Measurements from ENCODE around the gene BAZ2B. TPM values are rescaled to one million over a fixed set of nuclear protein-coding genes. Genes with fewer than 3 reads are reported as not detected.

The BAZ2B gene
- polyA plus RNA-seq, 1 of the 3 experiments (the other 2 are of a cell fraction): 10.2 TPM

DNA sequence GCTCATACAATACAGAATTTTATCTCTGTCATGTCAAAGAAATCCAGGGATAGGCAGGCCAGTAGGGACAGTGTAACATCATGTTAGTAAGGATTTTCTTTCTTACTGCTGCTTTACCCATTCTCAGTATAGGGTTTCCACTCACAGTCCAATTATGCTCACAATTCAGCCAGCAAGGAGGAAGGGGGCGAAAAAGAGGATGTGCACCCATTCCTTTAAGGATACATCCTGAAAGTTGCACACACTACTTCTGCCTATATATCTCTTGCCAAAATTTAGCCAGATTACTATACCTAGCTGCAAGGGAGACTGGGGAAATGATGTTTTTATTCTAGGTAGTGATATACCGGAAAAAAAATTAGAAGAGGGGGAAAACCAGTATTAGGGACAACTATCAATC, 66.1 kb downstream of the BAZ2B start:
- H3K79me2 ChIP-seq (ENCODE audit: insufficient read depth): no peaks in the 10 kb centered on the region; the same call in 1 of the 2 replicates
- no peak for DNase-seq
- no peaks in the 10 kb centered on the region for H3K27me3 ChIP-seq (ENCODE audit: insufficient read depth)
- no peaks in the 10 kb centered on the region for H4K20me1 ChIP-seq (ENCODE audit: insufficient read depth)
- CTCF ChIA-PET: interaction anchor here (0.6 kb wide), 1 partner anchor 33 kb away, joined by 3 read pairs; no protein-coding TSS in a partner anchor
- H3K9ac ChIP-seq: no peak overlapping the region
- no peak overlapping the region for H3K27ac ChIP-seq (ENCODE audit: low read depth in 2 of 2, low read length in 1 of 2)
- TF ChIP-seq, protein P1, sequence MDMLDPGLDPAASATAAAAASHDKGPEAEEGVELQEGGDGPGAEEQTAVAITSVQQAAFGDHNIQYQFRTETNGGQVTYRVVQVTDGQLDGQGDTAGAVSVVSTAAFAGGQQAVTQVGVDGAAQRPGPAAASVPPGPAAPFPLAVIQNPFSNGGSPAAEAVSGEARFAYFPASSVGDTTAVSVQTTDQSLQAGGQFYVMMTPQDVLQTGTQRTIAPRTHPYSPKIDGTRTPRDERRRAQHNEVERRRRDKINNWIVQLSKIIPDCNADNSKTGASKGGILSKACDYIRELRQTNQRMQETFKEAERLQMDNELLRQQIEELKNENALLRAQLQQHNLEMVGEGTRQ (IDR thresholded peaks at IDR 0.05; ENCODE audit: borderline replicate concordance, low read depth, low read length): no peak
- TF ChIP-seq GABPA (IDR thresholded peaks at IDR 0.05; ENCODE audit: low read depth) (no peak), GATA2 (CRISPR knock-in tag; IDR thresholded peaks at IDR 0.05) (no peak), EP300 (IDR thresholded peaks at IDR 0.05; ENCODE audit: borderline replicate concordance in 1 of 2, low read depth in 1 of 2, low read length in 1 of 2) (no peak), POLR2AphosphoS5 (IDR thresholded peaks at IDR 0.05; ENCODE audit: low read depth, low read length) (no peak), FOXJ3 (CRISPR knock-in tag; IDR thresholded peaks at IDR 0.05) (no peak), RXRA (IDR thresholded peaks at IDR 0.05; ENCODE audit: borderline replicate concordance, low read depth) (no peak), EZH2phosphoT487 (IDR thresholded peaks at IDR 0.05; ENCODE audit: borderline replicate concordance, low read depth) (no peak)
- TF ChIP-seq, protein P2, sequence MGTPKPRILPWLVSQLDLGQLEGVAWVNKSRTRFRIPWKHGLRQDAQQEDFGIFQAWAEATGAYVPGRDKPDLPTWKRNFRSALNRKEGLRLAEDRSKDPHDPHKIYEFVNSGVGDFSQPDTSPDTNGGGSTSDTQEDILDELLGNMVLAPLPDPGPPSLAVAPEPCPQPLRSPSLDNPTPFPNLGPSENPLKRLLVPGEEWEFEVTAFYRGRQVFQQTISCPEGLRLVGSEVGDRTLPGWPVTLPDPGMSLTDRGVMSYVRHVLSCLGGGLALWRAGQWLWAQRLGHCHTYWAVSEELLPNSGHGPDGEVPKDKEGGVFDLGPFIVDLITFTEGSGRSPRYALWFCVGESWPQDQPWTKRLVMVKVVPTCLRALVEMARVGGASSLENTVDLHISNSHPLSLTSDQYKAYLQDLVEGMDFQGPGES (IDR thresholded peaks at IDR 0.05; ENCODE audit: low read depth, low read length): no peak
- TF ChIP-seq, protein P3, sequence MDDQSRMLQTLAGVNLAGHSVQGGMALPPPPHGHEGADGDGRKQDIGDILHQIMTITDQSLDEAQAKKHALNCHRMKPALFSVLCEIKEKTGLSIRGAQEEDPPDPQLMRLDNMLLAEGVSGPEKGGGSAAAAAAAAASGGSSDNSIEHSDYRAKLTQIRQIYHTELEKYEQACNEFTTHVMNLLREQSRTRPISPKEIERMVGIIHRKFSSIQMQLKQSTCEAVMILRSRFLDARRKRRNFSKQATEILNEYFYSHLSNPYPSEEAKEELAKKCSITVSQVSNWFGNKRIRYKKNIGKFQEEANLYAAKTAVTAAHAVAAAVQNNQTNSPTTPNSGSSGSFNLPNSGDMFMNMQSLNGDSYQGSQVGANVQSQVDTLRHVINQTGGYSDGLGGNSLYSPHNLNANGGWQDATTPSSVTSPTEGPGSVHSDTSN (IDR thresholded peaks at IDR 0.05): no peak
- TF ChIP-seq, protein P4, sequence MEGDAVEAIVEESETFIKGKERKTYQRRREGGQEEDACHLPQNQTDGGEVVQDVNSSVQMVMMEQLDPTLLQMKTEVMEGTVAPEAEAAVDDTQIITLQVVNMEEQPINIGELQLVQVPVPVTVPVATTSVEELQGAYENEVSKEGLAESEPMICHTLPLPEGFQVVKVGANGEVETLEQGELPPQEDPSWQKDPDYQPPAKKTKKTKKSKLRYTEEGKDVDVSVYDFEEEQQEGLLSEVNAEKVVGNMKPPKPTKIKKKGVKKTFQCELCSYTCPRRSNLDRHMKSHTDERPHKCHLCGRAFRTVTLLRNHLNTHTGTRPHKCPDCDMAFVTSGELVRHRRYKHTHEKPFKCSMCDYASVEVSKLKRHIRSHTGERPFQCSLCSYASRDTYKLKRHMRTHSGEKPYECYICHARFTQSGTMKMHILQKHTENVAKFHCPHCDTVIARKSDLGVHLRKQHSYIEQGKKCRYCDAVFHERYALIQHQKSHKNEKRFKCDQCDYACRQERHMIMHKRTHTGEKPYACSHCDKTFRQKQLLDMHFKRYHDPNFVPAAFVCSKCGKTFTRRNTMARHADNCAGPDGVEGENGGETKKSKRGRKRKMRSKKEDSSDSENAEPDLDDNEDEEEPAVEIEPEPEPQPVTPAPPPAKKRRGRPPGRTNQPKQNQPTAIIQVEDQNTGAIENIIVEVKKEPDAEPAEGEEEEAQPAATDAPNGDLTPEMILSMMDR (IDR thresholded peaks at IDR 0.05): no peak
- H3K4me3 ChIP-seq (ENCODE audit: low read depth in 2 of 2, low read length in 1 of 2): no peak overlapping the region
- POLR2A ChIA-PET: no interaction called here
- H2AFZ ChIP-seq (ENCODE audit: low read depth): no peak overlapping the region
- no peaks in the 10 kb centered on the region for H3K4me1 ChIP-seq (ENCODE audit: control insufficient read depth in 1 of 2, insufficient read depth in 2 of 2, low read depth in 1 of 2, low read length in 1 of 2)
- peaks cover 21% of the 10 kb centered on the region for H3F3A ChIP-seq (replicated peaks; ENCODE audit: insufficient read depth)
- 91% methylated on average over 2 of the region's 2 CpGs for WGBS (ENCODE audit: low lambda C conversion rate)
- H3K36me3 ChIP-seq (replicated peaks in 1 of 2; ENCODE audit: control insufficient read depth in 1 of 2, insufficient read depth in 2 of 2, low read length in 1 of 2): peaks cover 0 to 22% of the 10 kb centered on the region in 2 experiments
- H3K9me3 ChIP-seq: no peaks in the 10 kb centered on the region
- no peaks in the 10 kb centered on the region for H3K9me2 ChIP-seq
- H3K4me2 ChIP-seq: no peak overlapping the region

DNA sequence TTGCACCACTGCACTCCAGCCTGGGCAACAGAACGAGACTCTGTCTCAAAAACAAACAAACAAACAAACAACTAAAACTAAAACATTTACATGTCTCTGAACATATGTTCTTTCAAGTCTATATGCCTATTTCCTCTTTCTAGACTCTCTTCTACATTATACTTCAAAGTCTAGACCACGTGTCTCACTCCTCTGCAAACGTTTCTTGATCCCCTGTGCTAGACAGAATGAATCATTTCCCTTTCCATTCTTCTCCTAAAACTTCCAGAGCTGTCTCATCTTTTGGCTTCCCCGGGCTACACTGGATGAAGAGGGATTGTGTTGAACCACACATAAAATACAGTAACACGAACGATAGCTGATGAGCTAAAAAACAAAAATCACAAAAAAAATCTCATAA, 67.1 kb downstream of the BAZ2B start:
- Histone ChIP-seq H4K20me1 (ENCODE audit: insufficient read depth) (no peaks in the 10 kb centered on the region), H3K79me2 (ENCODE audit: insufficient read depth) (no peaks in the 10 kb centered on the region; the same call in 1 of the 2 replicates), H3F3A (replicated peaks; ENCODE audit: insufficient read depth) (peaks cover 21% of the 10 kb centered on the region), H3K4me2 (no peak overlapping the region), H3K9me2 (no peaks in the 10 kb centered on the region), H3K4me1 (ENCODE audit: control insufficient read depth in 1 of 2, insufficient read depth in 2 of 2, low read depth in 1 of 2, low read length in 1 of 2) (no peaks in the 10 kb centered on the region), H3K9ac (no peak overlapping the region), H3K9me3 (no peaks in the 10 kb centered on the region), H2AFZ (ENCODE audit: low read depth) (no peak overlapping the region), H3K4me3 (ENCODE audit: low read depth in 2 of 2, low read length in 1 of 2) (no peak overlapping the region), H3K27ac (ENCODE audit: low read depth in 2 of 2, low read length in 1 of 2) (no peak overlapping the region; a peak in 1 of 4 replicates), H3K36me3 (replicated peaks in 1 of 2; ENCODE audit: control insufficient read depth in 1 of 2, insufficient read depth in 2 of 2, low read length in 1 of 2) (peaks cover 0 to 18% of the 10 kb centered on the region in 2 experiments), H3K27me3 (ENCODE audit: insufficient read depth) (no peaks in the 10 kb centered on the region)
- no peak for DNase-seq
- WGBS (ENCODE audit: low lambda C conversion rate): 75% methylated on average over 6 of the region's 6 CpGs
- ChIA-PET POLR2A (no interaction called here), CTCF (interaction anchor here (1.3 kb wide), 1 partner anchor 163 kb away, joined by 4 read pairs; no protein-coding TSS in a partner anchor)
- no peak for TF ChIP-seq GATA2 (CRISPR knock-in tag; IDR thresholded peaks at IDR 0.05)
- TF ChIP-seq, protein P3 (IDR thresholded peaks at IDR 0.05): no peak
- TF ChIP-seq RAD21 (IDR thresholded peaks at IDR 0.05; ENCODE audit: low read length): no peak
- no peak for TF ChIP-seq CHD2 (IDR thresholded peaks at IDR 0.05; ENCODE audit: low read length, partially characterized antibody)
- TF ChIP-seq, protein P5, sequence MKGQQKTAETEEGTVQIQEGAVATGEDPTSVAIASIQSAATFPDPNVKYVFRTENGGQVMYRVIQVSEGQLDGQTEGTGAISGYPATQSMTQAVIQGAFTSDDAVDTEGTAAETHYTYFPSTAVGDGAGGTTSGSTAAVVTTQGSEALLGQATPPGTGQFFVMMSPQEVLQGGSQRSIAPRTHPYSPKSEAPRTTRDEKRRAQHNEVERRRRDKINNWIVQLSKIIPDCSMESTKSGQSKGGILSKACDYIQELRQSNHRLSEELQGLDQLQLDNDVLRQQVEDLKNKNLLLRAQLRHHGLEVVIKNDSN (IDR thresholded peaks at IDR 0.05; ENCODE audit: borderline replicate concordance, low read depth): no peak
- TF ChIP-seq FOXJ3 (CRISPR knock-in tag; IDR thresholded peaks at IDR 0.05): no peak
- no peak for TF ChIP-seq NRF1 (IDR thresholded peaks at IDR 0.05; ENCODE audit: low read depth, low read length)
